DOHH2 (cell line): ENCODE measurements around the gene CERS6.

Source experiments
- H3F3A ChIP-seq: fragments of 200-600 bp; sonication (generic), shearing (Covaris generic); 2 replicates; pipeline ENCODE4 v1.6.0; 2016; ENCODE audit warnings: antibody characterized with exemption, mild to moderate bottlenecking; ENCODE audit not compliant: control insufficient read depth, insufficient read depth
- H3K27ac ChIP-seq: fragments of 200-600 bp; sonication (generic); 2 replicates; pipeline ENCODE4 v1.5.1; 2014; ENCODE audit warnings: low read depth, mild to moderate bottlenecking, low read length, moderate library complexity
- H3K27me3 ChIP-seq: fragments of 200-600 bp; sonication (generic); 2 replicates; pipeline ENCODE4 v1.6.1; 2014; ENCODE audit warnings: mild to moderate bottlenecking, low read length, mixed read lengths; ENCODE audit not compliant: control insufficient read depth
- H3K36me3 ChIP-seq: fragments of 200-600 bp; sonication (generic); 2 replicates; pipeline ENCODE4 v1.6.1; 2014; ENCODE audit warnings: mild to moderate bottlenecking, low read length, moderate library complexity, mixed read lengths; ENCODE audit not compliant: control insufficient read depth
- H3K4me1 ChIP-seq: fragments of 200-600 bp; sonication (generic); 2 replicates; pipeline ENCODE4 v1.6.1; 2014; ENCODE audit warnings: mild to moderate bottlenecking, low read length, mixed read lengths; ENCODE audit not compliant: control insufficient read depth
- H3K4me2 ChIP-seq: fragments of 200-600 bp; sonication (generic); 2 replicates; pipeline ENCODE4 v1.6.0; 2014; ENCODE audit warnings: mild to moderate bottlenecking, low read length, moderate library complexity
- H3K4me3 ChIP-seq: fragments of 200-600 bp; sonication (generic); 2 replicates; pipeline ENCODE4 v1.5.1; 2014; ENCODE audit warnings: mild to moderate bottlenecking, low read length, mixed read lengths
- H3K79me2 ChIP-seq: fragments of 200-600 bp; sonication (generic); 2 replicates; pipeline ENCODE4 v1.6.1; 2014; ENCODE audit warnings: mild to moderate bottlenecking, low read length, mixed read lengths; ENCODE audit not compliant: control insufficient read depth
- H3K9me2 ChIP-seq: fragments of 200-600 bp; sonication (generic); replicated peaks from 2 replicates; pipeline ENCODE4 v1.6.1; 2014; ENCODE audit warnings: mild to moderate bottlenecking, low read length, mixed read lengths; ENCODE audit not compliant: control insufficient read depth
- H3K9me3 ChIP-seq: fragments of 200-600 bp; sonication (generic); 2 replicates; pipeline ENCODE4 v1.6.1; 2014; ENCODE audit warnings: antibody characterized with exemption, low read length, mixed read lengths; ENCODE audit not compliant: control insufficient read depth, insufficient read depth
- H4K20me1 ChIP-seq: fragments of 200-600 bp; sonication (generic); 2 replicates; pipeline ENCODE4 v1.6.0; 2014; ENCODE audit warnings: low read depth, mild to moderate bottlenecking, antibody characterized with exemption, low read length, moderate library complexity; ENCODE audit not compliant: control insufficient read depth, insufficient read depth
- CTCF ChIP-seq: fragments of 200-600 bp; sonication (generic); IDR thresholded peaks from one replicate; pipeline ENCODE4 v1.5.1; 2014; ENCODE audit warnings: antibody characterized with exemption, mild to moderate bottlenecking, low read depth, low read length; ENCODE audit not compliant: poor library complexity, severe bottlenecking
- EZH2phosphoT487 ChIP-seq: fragments of 200-600 bp; sonication (generic); IDR thresholded peaks from 2 replicates; pipeline ENCODE4 v1.6.1; 2017; ENCODE audit warnings: borderline replicate concordance, mild to moderate bottlenecking, antibody characterized with exemption, low read length, moderate library complexity, mixed read lengths

CERS6 gene

GRCh38 chr2:168690381-168690885 is 234.4 kb downstream of the CERS6 start:
- Histone ChIP-seq H3K27me3 (0 out of 2 replicates have a peak, but pooled peaks cover 2% of the 10 kb centered on the region), H3K4me1 (no peaks in the 10 kb centered on the region), H3K9me3 (no peaks in the 10 kb centered on the region), H3K9me2 (no peaks in the 10 kb centered on the region), H3K4me2 (no peak overlapping the region), H3F3A (no peaks in the 10 kb centered on the region), H3K27ac (no peak overlapping the region), H4K20me1 (no peaks in the 10 kb centered on the region), H3K36me3 (no peaks in the 10 kb centered on the region), H3K79me2 (no peaks in the 10 kb centered on the region), H3K4me3 (no peak overlapping the region)
- TF ChIP-seq CTCF (no peak), EZH2phosphoT487 (no peak)

GRCh38 chr2:168691221-168691620 is 235.1 kb downstream of the CERS6 start:
- H3K79me2 ChIP-seq = no peaks in the 10 kb centered on the region
- H3K4me2 ChIP-seq = no peak overlapping the region
- H3K36me3 ChIP-seq = no peaks in the 10 kb centered on the region
- H4K20me1 ChIP-seq = no peaks in the 10 kb centered on the region
- no peak for TF ChIP-seq CTCF
- TF ChIP-seq EZH2phosphoT487 = no peak
- H3K27me3 ChIP-seq = 0 out of 2 replicates have a peak, but pooled peaks cover 2% of the 10 kb centered on the region
- H3K4me1 ChIP-seq = no peaks in the 10 kb centered on the region
- no peaks in the 10 kb centered on the region for H3K9me3 ChIP-seq
- H3K9me2 ChIP-seq = no peaks in the 10 kb centered on the region
- no peak overlapping the region for H3K4me3 ChIP-seq
- no peaks in the 10 kb centered on the region for H3F3A ChIP-seq
- no peak overlapping the region for H3K27ac ChIP-seq

DNA sequence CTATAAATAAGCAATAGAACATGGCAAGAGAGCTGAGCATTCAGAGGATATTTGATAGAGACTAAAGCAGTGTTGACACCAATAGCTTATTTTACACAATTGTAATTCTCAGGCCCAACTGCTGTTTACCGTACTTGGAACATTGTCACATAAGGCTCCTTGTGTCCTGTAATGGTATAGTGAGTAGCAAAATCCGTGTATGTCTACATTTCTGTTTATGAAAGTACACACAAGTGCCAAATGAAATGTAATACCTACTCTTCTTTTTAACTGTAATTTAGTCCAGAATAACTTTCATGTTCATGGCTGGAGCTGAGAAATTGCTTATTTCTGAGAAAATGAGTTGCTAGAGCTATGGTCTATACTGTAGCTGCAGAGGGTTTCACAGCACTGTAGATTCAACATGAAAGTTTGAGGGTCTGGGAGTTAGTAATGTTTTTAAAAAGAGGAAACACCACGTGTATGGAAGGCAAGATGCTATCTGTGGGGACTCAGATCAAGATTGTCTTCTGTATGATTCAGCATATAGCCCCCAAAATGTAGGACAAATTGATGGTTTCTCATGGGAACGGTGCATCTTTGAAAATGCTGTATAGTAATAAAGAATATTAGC is 236.2 kb downstream of the CERS6 start:
- TF ChIP-seq CTCF (no peak), EZH2phosphoT487 (no peak)
- no peaks in the 10 kb centered on the region for H3K36me3 ChIP-seq

More for the DNA sequence above, 236.2 kb downstream of the CERS6 start:
- Histone ChIP-seq H3K27ac (no peak overlapping the region), H3K9me3 (no peaks in the 10 kb centered on the region), H4K20me1 (no peaks in the 10 kb centered on the region), H3F3A (no peaks in the 10 kb centered on the region), H3K79me2 (no peaks in the 10 kb centered on the region), H3K4me3 (no peak overlapping the region), H3K9me2 (no peaks in the 10 kb centered on the region), H3K4me2 (no peak overlapping the region), H3K27me3 (0 out of 2 replicates have a peak, but pooled peaks cover 2% of the 10 kb centered on the region), H3K4me1 (no peaks in the 10 kb centered on the region)
